GM06990 (cell line): ENCODE measurements around the gene ARID1B.

Source experiments
- DNase-seq: peaks from one replicate; pipeline ENCODE4 v3.0.0-alpha.2; 2011; ENCODE audit not compliant: insufficient read length; ENCODE audit errors: extremely low read depth
- H3K27me3 ChIP-seq: replicated peaks from 2 replicates; pipeline ENCODE4 v1.6.0; 2011; ENCODE audit warnings: low read length; ENCODE audit not compliant: control insufficient read depth, insufficient read depth
- H3K36me3 ChIP-seq: 2 replicates; pipeline ENCODE4 v1.5.1; 2011; ENCODE audit warnings: low read length; ENCODE audit not compliant: control insufficient read depth, insufficient read depth
- H3K4me3 ChIP-seq: replicated peaks from 2 replicates; pipeline ENCODE4 v1.5.1; 2011; ENCODE audit warnings: low read depth, mild to moderate bottlenecking, control low read depth, low read length
- TF ChIP-seq, protein P1 (sequence below): IDR thresholded peaks from 2 replicates; pipeline ENCODE4 v1.5.1; 2011; ENCODE audit warnings: low read length, control low read depth, mild to moderate bottlenecking, inconsistent platforms; ENCODE audit not compliant: insufficient read depth, poor library complexity, severe bottlenecking

The ARID1B gene

DNA sequence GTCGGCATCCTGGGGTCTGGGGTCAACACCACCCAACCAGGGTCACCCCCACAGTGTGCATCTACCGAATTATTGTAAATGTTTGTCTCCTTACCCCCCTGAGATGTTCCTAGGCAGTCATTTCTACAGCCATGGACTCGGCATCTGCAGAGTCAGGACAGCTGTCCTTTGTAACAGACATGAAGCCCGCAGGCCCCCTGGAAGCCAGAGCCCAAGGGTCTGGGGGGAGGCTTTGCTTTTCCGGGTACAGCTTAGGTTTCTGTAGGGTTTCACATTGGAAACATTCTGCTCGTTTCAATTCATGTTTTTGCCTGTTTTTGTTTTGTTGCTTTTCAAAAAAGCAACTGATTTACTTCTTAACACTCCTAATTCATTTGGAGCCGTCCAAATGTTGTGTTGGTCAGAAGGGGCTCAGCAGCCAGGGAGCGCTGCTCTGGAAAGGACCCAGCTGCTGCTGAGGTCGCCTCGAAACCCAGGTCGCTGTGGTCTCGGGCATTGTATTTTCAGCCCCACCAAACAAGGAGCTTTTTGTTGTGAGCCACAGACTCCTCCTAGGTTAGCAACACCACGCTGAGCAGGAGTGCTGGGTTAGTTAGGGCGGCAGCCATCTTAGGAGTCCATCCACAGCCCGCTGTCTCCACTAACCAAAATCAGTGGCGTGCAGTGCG is 385.7 kb downstream of the ARID1B start:
- peaks cover 13% of the 10 kb centered on the region for H3K36me3 ChIP-seq
- no peak overlapping the region for H3K4me3 ChIP-seq
- H3K27me3 ChIP-seq: no peaks in the 10 kb centered on the region
- TF ChIP-seq, protein P1, sequence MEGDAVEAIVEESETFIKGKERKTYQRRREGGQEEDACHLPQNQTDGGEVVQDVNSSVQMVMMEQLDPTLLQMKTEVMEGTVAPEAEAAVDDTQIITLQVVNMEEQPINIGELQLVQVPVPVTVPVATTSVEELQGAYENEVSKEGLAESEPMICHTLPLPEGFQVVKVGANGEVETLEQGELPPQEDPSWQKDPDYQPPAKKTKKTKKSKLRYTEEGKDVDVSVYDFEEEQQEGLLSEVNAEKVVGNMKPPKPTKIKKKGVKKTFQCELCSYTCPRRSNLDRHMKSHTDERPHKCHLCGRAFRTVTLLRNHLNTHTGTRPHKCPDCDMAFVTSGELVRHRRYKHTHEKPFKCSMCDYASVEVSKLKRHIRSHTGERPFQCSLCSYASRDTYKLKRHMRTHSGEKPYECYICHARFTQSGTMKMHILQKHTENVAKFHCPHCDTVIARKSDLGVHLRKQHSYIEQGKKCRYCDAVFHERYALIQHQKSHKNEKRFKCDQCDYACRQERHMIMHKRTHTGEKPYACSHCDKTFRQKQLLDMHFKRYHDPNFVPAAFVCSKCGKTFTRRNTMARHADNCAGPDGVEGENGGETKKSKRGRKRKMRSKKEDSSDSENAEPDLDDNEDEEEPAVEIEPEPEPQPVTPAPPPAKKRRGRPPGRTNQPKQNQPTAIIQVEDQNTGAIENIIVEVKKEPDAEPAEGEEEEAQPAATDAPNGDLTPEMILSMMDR: no peak
- DNase-seq: no peak

DNA sequence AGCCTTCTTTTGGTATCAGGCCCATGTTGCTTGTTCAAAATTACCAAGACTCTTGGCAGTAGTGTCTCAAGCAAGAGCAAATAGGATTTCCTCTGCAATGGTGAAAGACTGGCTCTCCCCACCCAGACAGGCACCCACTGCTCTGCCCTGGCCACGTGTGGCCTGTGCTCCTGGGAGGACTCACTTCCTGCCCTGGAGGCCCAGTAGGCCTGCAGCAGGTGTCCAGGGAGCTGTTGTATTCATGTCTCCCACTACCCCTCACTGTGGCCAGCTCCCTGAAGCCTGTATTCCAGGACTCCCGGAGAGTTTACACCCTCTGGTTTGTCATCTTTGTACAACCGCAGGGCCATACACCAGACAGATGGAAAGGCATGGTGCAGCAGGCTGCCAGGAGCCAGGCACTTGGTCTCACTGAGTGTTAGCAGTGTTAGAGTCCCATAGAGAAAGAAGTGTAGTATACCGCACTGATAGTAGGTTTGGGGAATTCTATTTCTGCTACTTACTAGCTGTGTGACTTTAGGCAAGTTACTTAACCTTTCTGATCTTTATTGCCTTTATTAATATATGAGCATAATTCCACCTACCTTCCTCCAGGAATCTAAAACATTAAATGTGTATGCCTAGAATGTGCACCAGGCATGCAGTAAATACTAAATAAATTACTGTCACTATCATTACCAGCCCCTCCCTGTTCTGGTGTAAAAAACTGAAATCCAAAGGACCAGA is 386.4 kb downstream of the ARID1B start:
- TF ChIP-seq, protein P1: no peak
- peaks cover 13% of the 10 kb centered on the region for H3K36me3 ChIP-seq
- no peaks in the 10 kb centered on the region for H3K27me3 ChIP-seq
- no peak for DNase-seq
- H3K4me3 ChIP-seq: no peak overlapping the region

DNA sequence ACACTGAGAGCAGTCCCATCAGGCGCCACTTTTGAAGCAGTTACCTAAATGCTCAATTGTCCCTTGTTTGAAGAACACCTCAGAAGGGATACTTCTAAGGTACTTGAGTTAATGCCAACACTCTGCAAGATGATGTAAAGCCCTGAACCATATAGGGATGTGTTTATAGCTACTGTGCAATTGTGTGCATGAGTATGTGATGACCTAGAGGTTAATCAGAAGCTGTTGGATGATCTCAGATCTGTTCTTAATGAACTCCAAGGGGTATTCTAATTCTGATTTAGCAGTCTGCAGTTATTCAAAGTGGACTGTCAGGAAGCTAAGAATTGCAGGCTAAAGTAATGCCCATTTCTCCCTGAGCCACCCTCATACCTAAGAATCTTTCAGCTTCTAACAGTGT is 387.8 kb downstream of the ARID1B start:
- DNase-seq: no peak
- Histone ChIP-seq H3K36me3 (peaks cover 17% of the 10 kb centered on the region), H3K27me3 (no peaks in the 10 kb centered on the region), H3K4me3 (no peak overlapping the region)
- TF ChIP-seq, protein P1: no peak

DNA sequence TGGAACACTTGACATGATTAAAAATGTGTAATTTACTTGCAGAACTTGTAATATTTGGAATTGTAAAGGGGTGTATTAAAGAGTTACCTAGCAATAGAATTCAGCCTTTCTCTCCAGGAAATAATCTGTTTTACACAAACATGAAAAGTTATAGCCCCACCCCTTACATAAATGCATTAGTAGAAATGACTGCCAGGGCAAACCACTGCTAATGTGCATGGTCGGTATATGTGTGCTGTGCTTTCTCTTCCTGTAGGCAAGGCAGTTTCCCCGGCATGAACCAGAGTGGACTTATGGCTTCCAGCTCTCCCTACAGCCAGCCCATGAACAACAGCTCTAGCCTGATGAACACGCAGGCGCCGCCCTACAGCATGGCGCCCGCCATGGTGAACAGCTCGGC is 389.6 kb downstream of the ARID1B start:
- Histone ChIP-seq H3K36me3 (peaks cover 13% of the 10 kb centered on the region), H3K4me3 (no peak overlapping the region), H3K27me3 (no peaks in the 10 kb centered on the region)
- no peak for DNase-seq
- TF ChIP-seq, protein P1: no peak

DNA sequence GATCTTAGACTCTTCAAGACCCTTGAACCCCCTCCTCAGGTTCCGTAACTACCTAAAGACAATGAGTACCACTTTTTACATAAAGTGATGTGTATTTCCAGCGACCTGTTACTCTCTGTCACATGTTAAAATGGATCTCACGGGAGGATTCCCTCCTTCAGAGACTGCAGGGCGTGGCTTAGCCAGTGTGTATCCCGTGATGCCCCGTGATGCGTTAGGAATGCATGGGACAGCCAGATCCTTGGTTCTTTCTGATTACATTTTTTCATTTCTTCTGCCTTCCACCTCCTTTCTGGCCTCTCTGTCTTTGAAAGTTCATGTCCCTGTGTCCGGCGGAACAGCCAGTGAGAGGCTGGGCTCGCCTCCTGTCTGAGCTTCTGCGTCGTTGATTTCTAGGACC is 390.7 kb downstream of the ARID1B start:
- DNase-seq: no peak
- Histone ChIP-seq H3K27me3 (no peaks in the 10 kb centered on the region), H3K4me3 (no peak overlapping the region), H3K36me3 (peaks cover 14% of the 10 kb centered on the region)
- TF ChIP-seq, protein P1: no peak
